K562 (cell line): ENCODE data around the gene GPX2. TPM values are rescaled to one million over a fixed set of nuclear protein-coding genes. Genes with fewer than 3 reads are reported as not detected.

Experiments used
- ATAC-seq: fragments of 200-7000 bp; cut with Tn5 transposase; 3 replicates; pipeline ENCODE4 v1.9.1; 2020; ENCODE audit warnings: moderate library complexity
- BruUV-seq: library from RNA; stranded (reverse); fragments of 400-500 nt; replicated peaks from 2 replicates; lab custom pipeline; 2021; lab: Mats Ljungman, UMichigan
- CTCF ChIA-PET: fragments of 300-600 bp; formaldehyde crosslinking; extraction: SDS; loops from one replicate; lab custom pipeline; 2021; ENCODE audit warnings: low intra/inter-chr PET ratio; lab: Yijun Ruan, JAX
- POLR2A ChIA-PET: fragments of 300-600, 350-650 bp; sonication (Branson Sonifier 250); formaldehyde crosslinking; extraction: SDS; loops from one replicate; lab custom pipeline; 2021; ENCODE audit warnings: antibody characterized with exemption, inconsistent platforms; lab: Yijun Ruan, JAX
- DNase-seq, 4 experiments: peaks; one replicate each; pipeline versions ENCODE4 v3.0.0 to v3.0.0-alpha.2; 2011 to 2018; ENCODE audit warnings: low spot score in 3 of 4, mixed read lengths in 3 of 4; ENCODE audit errors: extremely low read depth in 1 of 4
- FAIRE-seq: peaks from 2 replicates; lab custom pipeline; 2011; peaks lifted over from hg19 to GRCh38; lab: Jason Lieb, UNC
- H2AFZ ChIP-seq: 2 replicates; pipeline ENCODE4 v1.6.0; 2011; ENCODE audit warnings: low read depth, low read length, control low read depth, inconsistent platforms
- H3K27ac ChIP-seq: fragments of 200-600 bp; 3 replicates; pipeline ENCODE4 v1.8.0; 2011; ENCODE audit warnings: low read depth, mild to moderate bottlenecking, control low read depth, inconsistent platforms, low read length, moderate library complexity, mixed read lengths; ENCODE audit errors: extremely low read depth
- H3K27me3 ChIP-seq, 2 experiments: fragments of 300-600 bp in 1 of 2; 2 replicates in 1 of 2; 3 replicates in 1 of 2; pipeline versions ENCODE4 v1.6.0 to v1.8.0; 2011; ENCODE audit warnings: inconsistent platforms in 2 of 2, low read length in 2 of 2, mild to moderate bottlenecking in 1 of 2, mixed read lengths in 1 of 2, moderate library complexity in 1 of 2; ENCODE audit not compliant: control insufficient read depth in 2 of 2, insufficient read depth in 2 of 2
- H3K36me3 ChIP-seq: fragments of 300-600 bp; 3 replicates; pipeline ENCODE4 v1.8.0; 2011; ENCODE audit warnings: mild to moderate bottlenecking, low read length, inconsistent platforms; ENCODE audit not compliant: control insufficient read depth, insufficient read depth
- H3K4me1 ChIP-seq, 2 experiments: fragments of 200-600 bp in 1 of 2; replicated peaks in 1 of 2; 2 replicates in 1 of 2; 3 replicates in 1 of 2; pipeline versions ENCODE4 v1.5.1 to v1.8.0; 2011; ENCODE audit warnings: inconsistent platforms in 2 of 2, low read length in 2 of 2, mild to moderate bottlenecking in 1 of 2, mixed read lengths in 1 of 2, moderate library complexity in 1 of 2; ENCODE audit not compliant: control insufficient read depth in 2 of 2, insufficient read depth in 2 of 2
- H3K4me2 ChIP-seq: 2 replicates; pipeline ENCODE4 v1.6.1; 2011; ENCODE audit warnings: low read length, control low read depth, inconsistent platforms, mixed read lengths; ENCODE audit not compliant: insufficient read depth
- H3K4me3 ChIP-seq: fragments of 200-600 bp; sonication (generic), shearing (Covaris generic); 2 replicates; pipeline ENCODE4 v1.5.1; 2016; ENCODE audit warnings: control low read depth, inconsistent platforms
- H3K79me2 ChIP-seq: fragments of 200-600 bp; 3 replicates; pipeline ENCODE4 v1.8.0; 2011; ENCODE audit warnings: low read length, inconsistent platforms; ENCODE audit not compliant: control insufficient read depth, insufficient read depth
- H3K9ac ChIP-seq, 2 experiments: 2 replicates each; pipeline versions ENCODE4 v1.6.0 to v1.6.1; 2011; ENCODE audit warnings: low read depth in 2 of 2, low read length in 2 of 2, control low read depth in 1 of 2, inconsistent platforms in 1 of 2, mild to moderate bottlenecking in 1 of 2, mixed read lengths in 1 of 2; ENCODE audit not compliant: insufficient read depth in 1 of 2
- H3K9me1 ChIP-seq: one replicate; pipeline ENCODE4 v1.6.0; 2011; ENCODE audit warnings: inconsistent platforms, mild to moderate bottlenecking, low read length, moderate library complexity; ENCODE audit not compliant: control insufficient read depth, insufficient read depth
- H3K9me3 ChIP-seq: replicated peaks from 2 replicates; pipeline ENCODE4 v1.5.1; 2011; ENCODE audit warnings: low read depth, low read length, inconsistent platforms; ENCODE audit not compliant: control insufficient read depth, insufficient read depth
- H4K20me1 ChIP-seq: replicated peaks from 2 replicates; pipeline ENCODE4 v1.6.1; 2011; ENCODE audit warnings: low read length, inconsistent platforms, mixed read lengths; ENCODE audit not compliant: control insufficient read depth, insufficient read depth
- ARID3B ChIP-seq: fragments of 250-450 bp; sonication (Bioruptor Pico); IDR thresholded peaks from 2 replicates; pipeline ENCODE4 v1.4.0; 2020; ENCODE audit warnings: borderline replicate concordance
- CREB3 ChIP-seq: fragments of 450-650 bp; conservative IDR thresholded peaks from 2 replicates; pipeline ENCODE4 v1.6.1; 2016; ENCODE audit warnings: missing genetic modification characterization, low read depth, mild to moderate bottlenecking, missing compliant biosample characterization, moderate library complexity
- FOXJ2 ChIP-seq: fragments of 200-800 bp; sonication (Bioruptor generic); IDR thresholded peaks from 2 replicates; pipeline ENCODE4 v1.6.1; 2016; ENCODE audit warnings: missing genetic modification characterization, missing compliant biosample characterization
- FOXJ3 ChIP-seq: sonication (generic); formaldehyde crosslinking; IDR thresholded peaks from 2 replicates; pipeline ENCODE4 v1.4.0; 2020; ENCODE audit warnings: mild to moderate bottlenecking, missing genetic modification reagents
- FOXM1 ChIP-seq, 2 experiments: fragments of 450-650 bp in 1 of 2; sonication (generic) in 1 of 2; formaldehyde crosslinking in 1 of 2; IDR thresholded peaks; 2 replicates each; pipeline versions ENCODE4 v1.6.1 to v1.9.0; 2017 to 2022; ENCODE audit warnings: low read depth in 2 of 2, mild to moderate bottlenecking in 2 of 2, missing genetic modification reagents in 1 of 2, moderate library complexity in 1 of 2
- HNRNPK ChIP-seq: fragments of 200-400 bp; formaldehyde crosslinking; IDR thresholded peaks from one replicate; pipeline ENCODE4 v1.6.1; 2018; ENCODE audit warnings: mild to moderate bottlenecking, low read depth, low read length; ENCODE audit not compliant: poor library complexity, severe bottlenecking
- NEUROD1 ChIP-seq: fragments of 150-350 bp; IDR thresholded peaks from 2 replicates; pipeline ENCODE4 v1.6.1; 2014; ENCODE audit warnings: borderline replicate concordance, low read length, low read depth; ENCODE audit not compliant: partially characterized antibody
- NFRKB ChIP-seq: fragments of 450-650 bp; IDR thresholded peaks from 2 replicates; pipeline ENCODE4 v1.6.1; 2016; ENCODE audit warnings: low read depth
- NR0B1 ChIP-seq: fragments of 450-650 bp; IDR thresholded peaks from one replicate; pipeline ENCODE4 v1.6.1; 2018; ENCODE audit warnings: mild to moderate bottlenecking, moderate library complexity; ENCODE audit not compliant: partially characterized antibody
- RBBP5 ChIP-seq: fragments of 200-600 bp; sonication (generic); IDR thresholded peaks from 2 replicates; pipeline ENCODE4 v1.6.1; 2012; ENCODE audit warnings: borderline replicate concordance, mild to moderate bottlenecking, low read length, control low read depth, inconsistent platforms; ENCODE audit not compliant: insufficient read depth, poor library complexity, severe bottlenecking
- USF1 ChIP-seq: sonication (generic); formaldehyde crosslinking; IDR thresholded peaks from 2 replicates; pipeline ENCODE4 v1.9.0; 2022; ENCODE audit warnings: mild to moderate bottlenecking, missing genetic modification reagents
- ZNF239 ChIP-seq: fragments of 250-450 bp; sonication (Bioruptor Pico); IDR thresholded peaks from 2 replicates; pipeline ENCODE4 v1.4.0; 2020; ENCODE audit warnings: mild to moderate bottlenecking
- ZNF76 ChIP-seq: fragments of 250-450 bp; sonication (Bioruptor Pico); IDR thresholded peaks from 2 replicates; pipeline ENCODE4 v1.4.0; 2020; ENCODE audit warnings: mild to moderate bottlenecking, moderate library complexity, borderline replicate concordance
- WGBS: fragments of 100-300 bp; shearing (Covaris generic); methylation state at CpG from one replicate; pipeline ENCODE4 v1.1.6; 2016; ENCODE audit warnings: low coverage, mixed read lengths; ENCODE audit not compliant: insufficient coverage; ENCODE audit errors: missing lambda C conversion rate; 5-methylcytosine and 5-hydroxymethylcytosine counted together
- in situ Hi-C: fragments of 300-500 bp; cut with MboI; formaldehyde crosslinking; loops from 4 replicates; pipeline ENCODE4 v1.15.0; 2018; ENCODE audit warnings: inconsistent platforms, mixed read lengths
- intact Hi-C: fragments of 100-400 bp; cut with micrococcal nuclease; formaldehyde crosslinking; loops from 2 replicates; pipeline ENCODE4 v1.14.2; 2022
- polyA plus RNA-seq, 8 experiments: library from polyadenylated mRNA; depleted of rRNA in 4 of 8; stranded (reverse) in 5 of 8; unstranded in 3 of 8; fragments of >200 nt; fragmentation: Nextera tagmentation in 2 of 8; fragmentation: Illumina TruSeq in 1 of 8; extraction: Ambion mirVana in 2 of 8; extraction: Trizol in 1 of 8; gene quantifications; 2 replicates each; pipeline versions ENCODE4 v1.2.1 to v1.2.3, GENCODE V29; 2011 to 2014; ENCODE audit warnings: inconsistent platforms in 1 of 8, missing spikeins in 1 of 8
- total RNA-seq, 7 experiments: library from RNA; depleted of rRNA in 6 of 7; stranded (reverse); fragments of >200 nt in 6 of 7; fragmentation: Illumina TruSeq in 2 of 7; extraction: Trizol in 2 of 7; gene quantifications; 2 replicates each; pipeline versions ENCODE4 v1.2.1 to v1.2.3, GENCODE V29; 2011 to 2021; ENCODE audit warnings: low replicate concordance in 1 of 7

The GPX2 gene
- total and polyA plus RNA-seq, 9 of the 15 experiments (the other 6 are each of a cell fraction or from before 2014, with no cell fraction given), result 0.24 TPM; not detected in 8

GRCh38 chr14:64966976-64967375, 24.4 kb upstream of the GPX2 start (continued):
- no peak for TF ChIP-seq CREB3 (tag)

GRCh38 chr14:64965356-64966000, 22.9 kb upstream of the GPX2 start:
- CTCF ChIA-PET, result no interaction called here
- no peak for DNase-seq
- Histone ChIP-seq H3K4me1 (no peaks in the 10 kb centered on the region; a peak in 1 of 5 replicates), H3K27me3 (0 out of 5 replicates have a peak, but pooled peaks cover 0 to 5% of the 10 kb centered on the region in 2 experiments), H3K4me3 (no peak overlapping the region), H3K79me2 (no peaks in the 10 kb centered on the region), H3K27ac (no peak overlapping the region), H3K9ac (no peak overlapping the region), H3K9me3 (no peaks in the 10 kb centered on the region), H3K4me2 (no peak overlapping the region), H4K20me1 (peaks cover 6% of the 10 kb centered on the region), H2AFZ (no peak overlapping the region), H3K9me1 (peaks cover 5% of the 10 kb centered on the region), H3K36me3 (no peaks in the 10 kb centered on the region)
- no peak for FAIRE-seq
- 47% methylated on average over 9 of the region's 15 CpGs for WGBS
- intact Hi-C loops (no loop called here), in situ Hi-C loops (no loop called here)
- POLR2A ChIA-PET, result interaction anchor here (0.6 to 1.4 kb wide), 3 partner anchors 14 to 33 kb away, joined by 3 to 4 read pairs (median 3); no protein-coding TSS in a partner anchor
- ATAC-seq, result no peak
- BruUV-seq, result no TSS peak
- TF ChIP-seq FOXJ2 (tag) (no peak), ZNF76 (CRISPR knock-in tag) (no peak), ARID3B (CRISPR knock-in tag) (no peak), FOXJ3 (CRISPR knock-in tag) (no peak), ZNF239 (no peak), NR0B1 (no peak), USF1 (no peak), NEUROD1 (no peak), NFRKB (no peak), RBBP5 (no peak), FOXM1 (IDR thresholded peaks at IDR 0.05; ENCODE audit: low read depth) (no peak), FOXM1 (CRISPR knock-in tag; IDR thresholded peaks at IDR 0.05; ENCODE audit: low read depth) (no peak), HNRNPK (no peak)
